Ascending aorta (tissue), 2 donors: Measurements from ENCODE around the gene PAOX. TPM values are rescaled to one million over a fixed set of nuclear protein-coding genes. Genes with fewer than 3 reads are reported as not detected.

Source experiments
- DNase-seq, 2 donors: peaks; one replicate each; pipeline ENCODE4 v3.0.0-alpha.2; 2019; ENCODE audit warnings: low spot score in 2 of 2
- H3K27ac ChIP-seq, 2 donors: fragments of 200-600 bp; sonication (generic); one replicate each; pipeline ENCODE4 v1.5.1; 2016 to 2017; ENCODE audit warnings: mild to moderate bottlenecking in 1 of 2
- H3K27me3 ChIP-seq: fragments of 200-600 bp; sonication (generic); one replicate; pipeline ENCODE4 v1.5.1; 2017
- H3K36me3 ChIP-seq, 2 donors: fragments of 200-600 bp; sonication (generic); one replicate each; pipeline ENCODE4 v1.5.1; 2016
- H3K4me1 ChIP-seq, 2 donors: fragments of 200-600 bp; sonication (generic); one replicate each; pipeline ENCODE4 v1.5.1; 2016 to 2017; ENCODE audit warnings: mild to moderate bottlenecking in 1 of 2
- H3K4me3 ChIP-seq, 2 donors: fragments of 200-600 bp; sonication (generic); one replicate each; pipeline ENCODE4 v1.5.1; 2016 to 2017; ENCODE audit warnings: mild to moderate bottlenecking in 1 of 2
- H3K9me3 ChIP-seq, 2 donors: fragments of 200-600 bp; sonication (generic); one replicate each; pipeline ENCODE4 v1.5.1; 2016
- intact Hi-C: fragments of 100-400 bp; cut with DNase I; formaldehyde crosslinking; loops from one replicate; pipeline ENCODE4 v1.15.1; 2023
- total RNA-seq: library from RNA; depleted of rRNA; stranded (reverse); fragments of >200 nt; gene quantifications from one replicate; pipeline ENCODE4 v1.1.0, GENCODE V29; 2016
- TF ChIP-seq, protein P1 (sequence below), 3 experiments: fragments of 200-600 bp in 2 of 3; fragments of 450-650 bp in 1 of 3; sonication (generic) in 2 of 3; IDR thresholded peaks; one replicate each; pipeline ENCODE4 v1.5.1; 2016 to 2019; ENCODE audit warnings: antibody characterized with exemption in 3 of 3, mild to moderate bottlenecking in 1 of 3, moderate library complexity in 1 of 3

The PAOX gene
- total RNA-seq, 1 donor from 2014 or later = 1.4 TPM

DNA sequence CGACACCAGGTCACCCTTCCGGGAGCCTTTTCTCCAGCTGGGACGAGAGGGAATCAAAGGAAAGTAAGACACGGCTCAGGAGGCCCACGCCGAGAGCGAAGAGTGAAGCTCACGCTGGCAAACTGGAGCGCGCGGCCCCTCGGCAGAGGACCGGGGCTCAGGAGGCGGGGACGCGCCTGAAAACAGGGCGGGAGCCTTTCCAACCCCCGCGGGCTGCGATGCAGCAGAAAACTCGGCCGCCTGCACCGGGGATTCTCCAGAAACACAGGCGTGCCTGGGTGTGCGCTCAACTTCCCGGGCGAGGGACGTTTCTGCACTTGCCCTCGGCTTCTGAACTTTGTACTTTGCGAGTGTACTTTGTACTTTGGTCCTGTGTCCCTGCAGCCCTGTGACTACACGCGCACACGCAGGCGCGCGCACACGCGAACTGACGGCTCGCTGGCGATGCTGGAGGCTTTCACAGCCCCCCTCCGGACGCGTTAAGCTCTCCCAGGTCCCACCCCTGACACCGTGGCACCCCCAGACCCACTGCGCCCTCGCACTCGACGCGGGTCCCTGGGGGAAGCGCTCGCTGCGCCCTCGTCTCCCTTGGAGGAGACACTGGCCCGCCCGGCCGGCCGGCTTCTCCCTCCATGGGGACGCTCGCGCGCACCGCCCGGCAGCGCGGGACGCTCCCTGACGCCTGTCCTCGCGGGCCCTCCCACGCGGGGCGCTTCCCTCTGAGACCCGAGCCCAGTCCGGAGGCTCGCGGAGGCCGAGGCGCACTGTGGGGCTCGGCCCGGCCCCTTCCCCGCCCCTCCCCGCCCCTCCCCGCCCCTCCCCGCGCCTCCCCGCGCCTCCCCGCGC is 588 bp upstream of the PAOX start:
- peak overlapping the region; percentile 87 to 98 for H3K4me3 ChIP-seq
- TF ChIP-seq, protein P1, sequence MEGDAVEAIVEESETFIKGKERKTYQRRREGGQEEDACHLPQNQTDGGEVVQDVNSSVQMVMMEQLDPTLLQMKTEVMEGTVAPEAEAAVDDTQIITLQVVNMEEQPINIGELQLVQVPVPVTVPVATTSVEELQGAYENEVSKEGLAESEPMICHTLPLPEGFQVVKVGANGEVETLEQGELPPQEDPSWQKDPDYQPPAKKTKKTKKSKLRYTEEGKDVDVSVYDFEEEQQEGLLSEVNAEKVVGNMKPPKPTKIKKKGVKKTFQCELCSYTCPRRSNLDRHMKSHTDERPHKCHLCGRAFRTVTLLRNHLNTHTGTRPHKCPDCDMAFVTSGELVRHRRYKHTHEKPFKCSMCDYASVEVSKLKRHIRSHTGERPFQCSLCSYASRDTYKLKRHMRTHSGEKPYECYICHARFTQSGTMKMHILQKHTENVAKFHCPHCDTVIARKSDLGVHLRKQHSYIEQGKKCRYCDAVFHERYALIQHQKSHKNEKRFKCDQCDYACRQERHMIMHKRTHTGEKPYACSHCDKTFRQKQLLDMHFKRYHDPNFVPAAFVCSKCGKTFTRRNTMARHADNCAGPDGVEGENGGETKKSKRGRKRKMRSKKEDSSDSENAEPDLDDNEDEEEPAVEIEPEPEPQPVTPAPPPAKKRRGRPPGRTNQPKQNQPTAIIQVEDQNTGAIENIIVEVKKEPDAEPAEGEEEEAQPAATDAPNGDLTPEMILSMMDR (IDR thresholded peaks at IDR 0.05) = no peak
- H3K27ac ChIP-seq = peak overlapping the region; percentile 61 to 82
- H3K27me3 ChIP-seq = no peaks in the 10 kb centered on the region
- H3K4me1 ChIP-seq = peaks cover 4 to 13% of the 10 kb centered on the region in 2 donors
- H3K36me3 ChIP-seq = no peaks in the 10 kb centered on the region
- H3K9me3 ChIP-seq = no peaks in the 10 kb centered on the region
- intact Hi-C loops = loop anchor here (1.0 to 10.0 kb wide), 5 partner anchors 16 to 1476 kb away; partner anchors contain the start of genes LRRC27, MTG1, PPP2R2D and STK32C
- DNase-seq = peak in 1 of 2 donors; percentile 79

DNA sequence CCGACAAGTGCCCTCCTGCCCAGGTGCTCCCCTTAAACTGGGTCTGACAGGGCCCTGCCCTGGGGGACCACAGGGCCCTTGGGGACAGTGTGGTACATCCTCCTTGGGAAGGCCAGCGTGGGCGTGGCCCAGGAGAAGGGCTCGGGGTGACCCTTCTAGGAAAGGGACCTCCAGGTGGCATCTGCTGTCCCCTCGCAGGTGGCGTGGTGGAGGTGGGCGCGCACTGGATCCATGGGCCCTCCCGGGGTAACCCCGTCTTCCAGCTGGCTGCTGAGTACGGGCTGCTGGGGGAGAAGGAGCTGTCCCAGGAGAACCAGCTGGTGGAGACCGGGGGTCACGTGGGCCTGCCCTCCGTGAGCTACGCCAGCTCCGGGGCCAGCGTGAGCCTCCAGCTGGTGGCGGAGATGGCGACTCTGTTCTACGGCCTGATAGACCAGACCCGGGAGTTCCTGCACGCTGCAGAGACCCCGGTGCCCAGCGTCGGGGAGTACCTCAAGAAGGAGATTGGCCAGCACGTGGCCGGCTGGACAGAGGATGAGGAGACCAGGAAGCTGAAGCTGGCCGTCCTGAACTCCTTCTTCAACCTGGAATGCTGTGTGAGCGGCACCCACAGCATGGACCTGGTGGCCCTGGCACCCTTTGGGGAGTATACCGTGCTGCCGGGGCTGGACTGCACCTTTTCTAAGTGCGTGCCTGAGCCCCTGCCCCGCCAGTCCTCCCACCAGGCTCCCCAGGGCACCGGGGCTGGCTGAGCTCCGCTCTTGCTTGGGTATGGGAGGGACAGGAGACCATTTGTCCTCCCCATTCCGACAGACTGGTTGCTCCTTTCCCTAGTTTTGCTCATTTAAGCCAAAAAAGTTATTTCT is 972 bp downstream of the PAOX start:
- Histone ChIP-seq H3K36me3 (no peaks in the 10 kb centered on the region), H3K27me3 (no peaks in the 10 kb centered on the region), H3K27ac (peak overlapping the region; percentile 35 to 73), H3K9me3 (no peaks in the 10 kb centered on the region), H3K4me3 (peak overlapping the region; percentile 87 to 98), H3K4me1 (peaks cover 4 to 10% of the 10 kb centered on the region in 2 donors)
- no peak for DNase-seq
- intact Hi-C loops = loop anchor here (1.0 to 10.0 kb wide), 5 partner anchors 14 to 1478 kb away; partner anchors contain the start of genes LRRC27, MTG1, PPP2R2D and STK32C
- TF ChIP-seq, protein P1 (IDR thresholded peaks at IDR 0.05) = no peak

DNA sequence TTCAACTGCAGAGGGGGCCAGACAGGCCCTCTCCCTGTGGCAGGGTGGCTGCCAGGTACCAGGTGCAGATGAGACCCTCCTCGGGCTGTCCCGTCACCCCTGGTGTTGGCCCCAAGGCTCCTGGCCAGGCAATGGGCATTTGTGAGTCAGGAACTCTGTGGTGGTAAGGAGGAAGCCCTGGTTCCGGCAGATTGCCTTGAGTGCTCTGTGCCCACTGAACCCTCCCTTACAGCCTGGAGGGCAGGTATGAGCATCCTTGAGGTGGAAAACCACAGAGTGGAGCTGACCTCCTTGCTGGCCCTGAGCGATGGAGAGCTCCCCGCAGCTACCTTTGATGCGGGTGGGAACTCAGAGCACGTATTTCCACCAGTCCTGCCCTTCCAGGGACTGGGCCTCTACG is 2.0 kb downstream of the PAOX start:
- intact Hi-C loops = no loop called here
- H3K36me3 ChIP-seq = no peaks in the 10 kb centered on the region
- peaks cover 4 to 10% of the 10 kb centered on the region in 2 donors for H3K4me1 ChIP-seq
- TF ChIP-seq, protein P1 (IDR thresholded peaks at IDR 0.05) = no peak
- no peak overlapping the region for H3K4me3 ChIP-seq
- no peaks in the 10 kb centered on the region for H3K27me3 ChIP-seq
- DNase-seq = no peak
- no peaks in the 10 kb centered on the region for H3K9me3 ChIP-seq
- H3K27ac ChIP-seq = no peak overlapping the region

DNA sequence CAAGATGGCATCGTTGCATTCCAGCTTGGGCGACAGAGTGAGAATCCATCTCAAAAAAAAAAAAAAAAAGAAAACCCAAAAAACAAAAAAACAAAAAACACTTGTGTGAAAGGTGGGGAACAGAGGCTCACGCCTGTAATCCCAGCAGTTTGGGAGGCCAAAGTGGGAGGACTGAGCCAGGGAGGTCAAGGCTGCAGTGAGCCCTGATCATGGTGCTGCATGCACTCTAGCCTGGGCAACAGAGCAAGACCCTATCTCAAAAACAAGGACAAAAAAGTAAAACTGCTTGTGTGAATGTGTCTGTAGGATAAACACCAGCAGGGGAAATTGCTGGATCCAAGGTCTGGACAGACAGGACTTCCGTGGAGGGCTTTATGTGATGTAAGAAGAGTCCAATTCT is 4.5 kb downstream of the PAOX start:
- intact Hi-C loops = no loop called here
- Histone ChIP-seq H3K27ac (no peak overlapping the region), H3K4me1 (peaks cover 0 to 6% of the 10 kb centered on the region in 2 donors), H3K36me3 (no peaks in the 10 kb centered on the region), H3K9me3 (no peaks in the 10 kb centered on the region), H3K4me3 (no peak overlapping the region), H3K27me3 (no peaks in the 10 kb centered on the region)
- TF ChIP-seq, protein P1 (IDR thresholded peaks at IDR 0.05) = no peak
- DNase-seq = no peak

DNA sequence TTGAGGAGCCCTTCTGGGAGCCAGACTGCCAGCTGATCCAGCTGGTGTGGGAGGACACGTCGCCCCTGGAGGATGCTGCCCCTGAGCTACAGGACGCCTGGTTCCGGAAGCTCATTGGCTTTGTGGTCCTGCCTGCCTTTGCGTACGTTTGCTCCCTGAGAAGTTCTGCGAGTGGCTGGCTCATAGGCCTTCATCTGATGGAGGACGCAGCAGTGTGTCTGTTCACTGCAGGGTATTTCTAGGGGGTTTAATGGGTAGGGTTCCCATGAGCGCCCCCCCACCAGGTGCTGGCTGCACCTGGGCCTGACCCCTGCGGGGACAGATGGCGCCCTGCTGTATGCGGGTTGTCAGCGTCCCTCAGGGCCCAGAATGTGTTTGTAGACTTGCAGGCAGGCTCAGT is 5.0 kb downstream of the PAOX start:
- no peaks in the 10 kb centered on the region for H3K27me3 ChIP-seq
- H3K27ac ChIP-seq = no peak overlapping the region
- H3K36me3 ChIP-seq = no peaks in the 10 kb centered on the region
- H3K4me3 ChIP-seq = no peak overlapping the region
- intact Hi-C loops = no loop called here
- no peak for DNase-seq
- H3K9me3 ChIP-seq = no peaks in the 10 kb centered on the region
- H3K4me1 ChIP-seq = peaks cover 0 to 6% of the 10 kb centered on the region in 2 donors
- TF ChIP-seq, protein P1 (IDR thresholded peaks at IDR 0.05) = no peak
